Right lobe of liver (tissue), 4 donors: ENCODE results near the gene EML3.

ENCODE experiments used
- CTCF ChIP-seq, 4 donors: fragments of 200-600 bp in 3 of 4; fragments of 450-650 bp in 1 of 4; IDR thresholded peaks; one replicate each; pipeline versions ENCODE4 v1.5.1 to v1.8.0; 2016 to 2022; ENCODE audit warnings: antibody characterized with exemption in 4 of 4, mild to moderate bottlenecking in 2 of 4
- POLR2A ChIP-seq: fragments of 450-650 bp; IDR thresholded peaks from one replicate; pipeline ENCODE4 v1.6.1; 2017; ENCODE audit warnings: antibody characterized with exemption, mild to moderate bottlenecking
- donor health status: DM: no; HTN: no; CAD: no.
- donor health status: DM: no; HTN: no; CAD: no.
- donor health status: DM: no; HTN: yes; CAD: no.

- TF ChIP-seq CTCF (IDR thresholded peaks at IDR 0.05) (no peak), POLR2A (no peak)
Observed at GRCh38 chr11:62605902-62606301, 6.7 kb downstream of the EML3 start.
